ENCODE measurements around the gene CEP126.

The CEP126 gene

GRCh38 chr11:101880222-101880621, 34.6 kb upstream of the CEP126 start:
- Histone ChIP-seq H3K36me3 (no peaks in the 10 kb centered on the region), H3K27me3 (no peaks in the 10 kb centered on the region), H3K4me3 (ENCODE audit: low read depth in 1 of 2, low read length in 1 of 2) (no peak overlapping the region), H3K4me1 (ENCODE audit: control insufficient read depth in 1 of 2, insufficient read depth in 1 of 2, low read depth in 1 of 2, low read length in 1 of 2) (no peaks in the 10 kb centered on the region), H3K27ac (no peak overlapping the region), H3K9me3 (no peaks in the 10 kb centered on the region)
- TF ChIP-seq, protein P1, sequence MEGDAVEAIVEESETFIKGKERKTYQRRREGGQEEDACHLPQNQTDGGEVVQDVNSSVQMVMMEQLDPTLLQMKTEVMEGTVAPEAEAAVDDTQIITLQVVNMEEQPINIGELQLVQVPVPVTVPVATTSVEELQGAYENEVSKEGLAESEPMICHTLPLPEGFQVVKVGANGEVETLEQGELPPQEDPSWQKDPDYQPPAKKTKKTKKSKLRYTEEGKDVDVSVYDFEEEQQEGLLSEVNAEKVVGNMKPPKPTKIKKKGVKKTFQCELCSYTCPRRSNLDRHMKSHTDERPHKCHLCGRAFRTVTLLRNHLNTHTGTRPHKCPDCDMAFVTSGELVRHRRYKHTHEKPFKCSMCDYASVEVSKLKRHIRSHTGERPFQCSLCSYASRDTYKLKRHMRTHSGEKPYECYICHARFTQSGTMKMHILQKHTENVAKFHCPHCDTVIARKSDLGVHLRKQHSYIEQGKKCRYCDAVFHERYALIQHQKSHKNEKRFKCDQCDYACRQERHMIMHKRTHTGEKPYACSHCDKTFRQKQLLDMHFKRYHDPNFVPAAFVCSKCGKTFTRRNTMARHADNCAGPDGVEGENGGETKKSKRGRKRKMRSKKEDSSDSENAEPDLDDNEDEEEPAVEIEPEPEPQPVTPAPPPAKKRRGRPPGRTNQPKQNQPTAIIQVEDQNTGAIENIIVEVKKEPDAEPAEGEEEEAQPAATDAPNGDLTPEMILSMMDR (IDR thresholded peaks at IDR 0.05): no peak

DNA sequence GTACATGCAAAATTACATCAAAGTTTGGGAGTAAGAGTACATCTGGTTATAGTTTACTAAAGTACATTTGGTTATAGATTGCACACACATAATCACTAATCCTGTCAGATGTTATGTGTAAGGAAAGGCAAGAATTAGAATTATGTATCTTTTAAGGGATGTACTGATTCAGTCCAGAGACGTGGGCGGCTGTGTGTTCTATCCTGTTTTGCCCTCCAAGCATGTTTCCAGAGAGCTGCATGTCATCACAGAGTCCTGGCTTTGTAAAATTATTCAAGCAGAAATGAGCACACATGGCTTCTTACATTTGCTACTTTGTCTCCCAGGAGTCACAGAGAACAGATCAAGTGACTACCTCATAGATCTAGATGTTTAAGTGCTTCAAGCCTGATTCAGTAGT, 33.2 kb upstream of the CEP126 start:
- H3K4me1 ChIP-seq (ENCODE audit: control insufficient read depth in 1 of 2, insufficient read depth in 1 of 2, low read depth in 1 of 2, low read length in 1 of 2): no peaks in the 10 kb centered on the region
- no peaks in the 10 kb centered on the region for H3K9me3 ChIP-seq
- H3K4me3 ChIP-seq (ENCODE audit: low read depth in 1 of 2, low read length in 1 of 2): no peak overlapping the region
- no peaks in the 10 kb centered on the region for H3K36me3 ChIP-seq
- no peaks in the 10 kb centered on the region for H3K27me3 ChIP-seq
- H3K27ac ChIP-seq: no peak overlapping the region
- TF ChIP-seq, protein P1 (IDR thresholded peaks at IDR 0.05): no peak

DNA sequence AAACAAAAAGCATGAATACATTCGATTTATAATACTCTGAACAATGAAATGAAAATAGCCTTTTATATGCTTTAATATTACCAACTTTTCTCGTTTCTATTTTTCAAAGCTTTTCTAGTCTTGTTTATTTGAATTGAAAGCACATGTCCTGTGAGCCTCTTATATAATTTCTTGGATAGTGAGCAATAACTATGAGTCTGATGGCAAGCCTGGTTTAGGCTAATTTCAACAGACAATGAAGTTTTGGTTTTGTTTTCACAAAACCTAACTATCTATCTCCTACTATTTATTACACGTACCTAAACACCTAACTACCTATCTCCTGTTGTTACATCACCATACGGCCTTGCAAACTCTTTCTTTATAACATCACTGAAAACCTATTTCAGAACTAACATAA, 29.2 kb upstream of the CEP126 start:
- H3K27me3 ChIP-seq: no peaks in the 10 kb centered on the region
- no peaks in the 10 kb centered on the region for H3K4me1 ChIP-seq (ENCODE audit: control insufficient read depth in 1 of 2, insufficient read depth in 1 of 2, low read depth in 1 of 2, low read length in 1 of 2)
- no peak overlapping the region for H3K27ac ChIP-seq
- H3K36me3 ChIP-seq: no peaks in the 10 kb centered on the region
- H3K4me3 ChIP-seq (ENCODE audit: low read depth in 1 of 2, low read length in 1 of 2): no peak overlapping the region
- no peaks in the 10 kb centered on the region for H3K9me3 ChIP-seq
- TF ChIP-seq, protein P1 (IDR thresholded peaks at IDR 0.05): no peak

- TF ChIP-seq, protein P1 (IDR thresholded peaks at IDR 0.05): no peak
- Histone ChIP-seq H3K4me1 (ENCODE audit: control insufficient read depth in 1 of 2, insufficient read depth in 1 of 2, low read depth in 1 of 2, low read length in 1 of 2) (no peaks in the 10 kb centered on the region), H3K4me3 (ENCODE audit: low read depth in 1 of 2, low read length in 1 of 2) (no peak overlapping the region), H3K36me3 (no peaks in the 10 kb centered on the region), H3K27ac (no peak overlapping the region), H3K27me3 (no peaks in the 10 kb centered on the region), H3K9me3 (no peaks in the 10 kb centered on the region)
These were observed 25.0 kb upstream of the CEP126 start for GRCh38 chr11:101889767-101890166.

GRCh38 chr11:101894505-101894904, 20.3 kb upstream of the CEP126 start:
- H3K27me3 ChIP-seq: no peaks in the 10 kb centered on the region
- TF ChIP-seq, protein P1 (IDR thresholded peaks at IDR 0.05): no peak

DNA sequence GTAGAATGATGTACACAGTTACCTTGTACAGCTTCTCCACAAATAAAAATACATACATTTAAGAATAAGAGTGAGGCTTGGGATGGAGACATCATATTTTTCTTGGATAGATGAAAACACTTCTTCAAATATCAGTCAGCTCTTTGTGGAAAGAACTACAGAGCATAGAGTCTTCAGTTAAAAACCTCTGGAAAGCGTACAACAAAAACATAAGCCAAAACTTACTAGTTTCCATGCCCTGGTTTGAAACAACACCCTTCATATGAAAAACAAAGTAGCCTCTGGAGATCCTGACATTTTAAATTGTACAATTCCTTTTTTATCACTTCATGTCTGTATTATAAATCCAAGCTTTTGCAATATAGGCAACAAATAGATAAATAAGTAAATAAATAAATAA, 7.0 kb upstream of the CEP126 start:
- H3K4me3 ChIP-seq (ENCODE audit: low read depth in 1 of 2, low read length in 1 of 2): no peak overlapping the region
- H3K27me3 ChIP-seq: no peaks in the 10 kb centered on the region
- H3K4me1 ChIP-seq (ENCODE audit: control insufficient read depth in 1 of 2, insufficient read depth in 1 of 2, low read depth in 1 of 2, low read length in 1 of 2): no peaks in the 10 kb centered on the region
- TF ChIP-seq, protein P1 (IDR thresholded peaks at IDR 0.05): no peak
- H3K36me3 ChIP-seq: no peaks in the 10 kb centered on the region
- H3K9me3 ChIP-seq: no peaks in the 10 kb centered on the region
- no peak overlapping the region for H3K27ac ChIP-seq

More at GRCh38 chr11:101894505-101894904, 20.3 kb upstream of the CEP126 start:
- Histone ChIP-seq H3K27ac (no peak overlapping the region), H3K4me1 (ENCODE audit: control insufficient read depth in 1 of 2, insufficient read depth in 1 of 2, low read depth in 1 of 2, low read length in 1 of 2) (no peaks in the 10 kb centered on the region), H3K4me3 (ENCODE audit: low read depth in 1 of 2, low read length in 1 of 2) (no peak overlapping the region), H3K36me3 (no peaks in the 10 kb centered on the region), H3K9me3 (no peaks in the 10 kb centered on the region)
